Mesothelial cell of epicardium (in vitro differentiated cells): ENCODE results near the gene MTFMT. TPM values are rescaled to one million over a fixed set of nuclear protein-coding genes. Genes with fewer than 3 reads are reported as not detected.
A peak's percentile ranks its signal among the peaks of the same experiment; 100 is the strongest.

Experiments
- DNase-seq, 2 experiments: peaks; one replicate each; pipeline ENCODE4 v3.0.0; 2021; ENCODE audit warnings: low spot score in 2 of 2; ENCODE audit not compliant: unreplicated experiment in 2 of 2
- H3K27ac Mint-ChIP-seq: 2 replicates; pipeline ENCODE4 v1.8.0; 2021; ENCODE audit warnings: mixed read lengths
- H3K27me3 Mint-ChIP-seq: 2 replicates; pipeline ENCODE4 v1.8.0; 2021; ENCODE audit warnings: low read depth, mixed read lengths
- H3K36me3 Mint-ChIP-seq: 2 replicates; pipeline ENCODE4 v1.8.0; 2021; ENCODE audit warnings: mixed read lengths
- H3K4me1 Mint-ChIP-seq: 2 replicates; pipeline ENCODE4 v1.8.0; 2021; ENCODE audit warnings: mixed read lengths
- H3K4me3 Mint-ChIP-seq: 2 replicates; pipeline ENCODE4 v1.8.0; 2021; ENCODE audit warnings: mild to moderate bottlenecking, moderate library complexity, mixed read lengths
- H3K9me3 Mint-ChIP-seq: 2 replicates; pipeline ENCODE4 v1.8.0; 2021; ENCODE audit warnings: mixed read lengths
- CTCF ChIP-seq: fragments of 200-600 bp; sonication (generic); IDR thresholded peaks from one replicate; pipeline ENCODE4 v1.5.0; 2021; ENCODE audit warnings: antibody characterized with exemption; ENCODE audit not compliant: unreplicated experiment
- total RNA-seq: library from RNA; stranded (reverse); gene quantifications from 3 replicates; pipeline ENCODE4 v1.2.1, GENCODE V29; 2021

The MTFMT gene
- total RNA-seq, 1 donor from 2014 or later: 17.8 TPM

- peak within 1 kb of the TSS; percentile 95 for H3K27ac Mint-ChIP-seq
- H3K9me3 Mint-ChIP-seq: no peaks in the 10 kb centered on the region
- H3K36me3 Mint-ChIP-seq: no peaks in the 10 kb centered on the region
- no peak for TF ChIP-seq CTCF
- H3K27me3 Mint-ChIP-seq: peaks cover 19% of the 10 kb centered on the region
- H3K4me1 Mint-ChIP-seq: peaks cover 30% of the 10 kb centered on the region
- H3K4me3 Mint-ChIP-seq: peak within 1 kb of the TSS; percentile 79
- no peak for DNase-seq
These were observed 38.4 kb upstream of the MTFMT start, which contains the start of gene RASL12 for GRCh38 chr15:65067645-65068402. TSS of gene RASL12 (minus strand) at chr15:65067991. CDS start at chr15:65067835, 156 bp downstream.

- no peak for DNase-seq
- peak overlapping the region; percentile 79 for H3K4me3 Mint-ChIP-seq
- peaks cover 30% of the 10 kb centered on the region for H3K4me1 Mint-ChIP-seq
- H3K27ac Mint-ChIP-seq: peak overlapping the region; percentile 95
- no peaks in the 10 kb centered on the region for H3K36me3 Mint-ChIP-seq
- H3K27me3 Mint-ChIP-seq: peaks cover 19% of the 10 kb centered on the region
- TF ChIP-seq CTCF: no peak
- no peaks in the 10 kb centered on the region for H3K9me3 Mint-ChIP-seq
These were observed 37.8 kb upstream of the MTFMT start for GRCh38 chr15:65067317-65067644.

GRCh38 chr15:65066635-65067316, 37.3 kb upstream of the MTFMT start:
- Mint-ChIP-seq H3K27ac (peak overlapping the region; percentile 95), H3K9me3 (no peaks in the 10 kb centered on the region), H3K4me1 (peaks cover 28% of the 10 kb centered on the region), H3K27me3 (peaks cover 19% of the 10 kb centered on the region), H3K36me3 (no peaks in the 10 kb centered on the region), H3K4me3 (peak overlapping the region; percentile 79)
- DNase-seq: no peak
- no peak for TF ChIP-seq CTCF

GRCh38 chr15:65066001-65066634, 36.7 kb upstream of the MTFMT start:
- H3K4me1 Mint-ChIP-seq: peaks cover 28% of the 10 kb centered on the region
- DNase-seq: no peak
- H3K27ac Mint-ChIP-seq: peak overlapping the region; percentile 16

GRCh38 chr15:65062726-65063125, 33.3 kb upstream of the MTFMT start:
- peaks cover 13% of the 10 kb centered on the region for H3K27me3 Mint-ChIP-seq
- H3K4me3 Mint-ChIP-seq: no peak overlapping the region
- TF ChIP-seq CTCF: no peak
- no peak overlapping the region for H3K27ac Mint-ChIP-seq
- H3K4me1 Mint-ChIP-seq: peaks cover 11% of the 10 kb centered on the region
- no peaks in the 10 kb centered on the region for H3K9me3 Mint-ChIP-seq
- H3K36me3 Mint-ChIP-seq: peaks cover 2% of the 10 kb centered on the region
- DNase-seq: no peak

More at GRCh38 chr15:65066001-65066634, 36.7 kb upstream of the MTFMT start:
- H3K36me3 Mint-ChIP-seq: no peaks in the 10 kb centered on the region
- peaks cover 19% of the 10 kb centered on the region for H3K27me3 Mint-ChIP-seq
- no peaks in the 10 kb centered on the region for H3K9me3 Mint-ChIP-seq
- TF ChIP-seq CTCF: no peak
- peak overlapping the region; percentile 79 for H3K4me3 Mint-ChIP-seq
